SH-SY5Y (cell line): ENCODE results near the gene MACF1.

Experiments
- GATA2 ChIP-seq: IDR thresholded peaks from 2 replicates; pipeline ENCODE4 v1.6.1; 2011; ENCODE audit warnings: mild to moderate bottlenecking, low read depth, low read length
- GATA3 ChIP-seq: IDR thresholded peaks from 2 replicates; pipeline ENCODE4 v1.6.1; 2011; ENCODE audit warnings: low read depth, mild to moderate bottlenecking, low read length, moderate library complexity

- no peak for TF ChIP-seq GATA3
- no peak for TF ChIP-seq GATA2
Measured at GRCh38 chr1:39394598-39394997, 190.1 kb downstream of the MACF1 start.
